ENCODE measurements around the gene BTRC. TPM values are rescaled to one million over a fixed set of nuclear protein-coding genes. Genes with fewer than 3 reads are reported as not detected.

Gene BTRC
- total and polyA plus RNA-seq, 2 experiments from 2014 or later, result 8.4 to 11.4 TPM

GRCh38 chr10:101354328-101355071, 535 bp downstream of the BTRC start:
- Histone ChIP-seq H3K27me3 (replicated peaks; ENCODE audit: insufficient read depth) (no peaks in the 10 kb centered on the region; the same call in 1 of the 2 replicates), H4K20me1 (ENCODE audit: insufficient read depth) (0 out of 2 replicates have a peak, but pooled peaks cover 6% of the 10 kb centered on the region), H3K4me2 (ENCODE audit: unreplicated experiment) (peak overlapping the region; percentile 90), H3K9me3 (ENCODE audit: low read depth) (no peaks in the 10 kb centered on the region), H3K9me2 (ENCODE audit: insufficient read depth) (no peaks in the 10 kb centered on the region), H3K27ac (peak overlapping the region; percentile 79), H3K9ac (peak overlapping the region; percentile 92), H3K79me2 (ENCODE audit: insufficient read depth) (peaks cover 52% of the 10 kb centered on the region), H2AFZ (peak overlapping the region; percentile 93), H3F3A (ENCODE audit: insufficient read depth) (peaks cover 11% of the 10 kb centered on the region; the same call in 1 of the 2 replicates), H3K4me3 (peak overlapping the region; percentile 86), H3K36me3 (ENCODE audit: low read depth) (no peaks in the 10 kb centered on the region), H3K4me1 (ENCODE audit: insufficient read depth) (peaks cover 15% of the 10 kb centered on the region; the same call in 1 of the 2 replicates)
- in situ Hi-C loops (cut with MboI), result no loop called here
- peak; percentile 77 for DNase-seq
- no peak for TF ChIP-seq EZH2phosphoT487 (IDR thresholded peaks at IDR 0.05; ENCODE audit: insufficient read depth, low read depth)
- 2 to 3% methylated on average over 16 to 29 of the region's 29 CpGs for WGBS, 2 experiments (ENCODE audit: low coverage in 1 of 2, low lambda C conversion rate in 2 of 2, missing lambda C conversion rate in 2 of 2)

- peak overlapping the region; percentile 86 for H3K4me3 ChIP-seq
- 57 to 60% methylated on average over 6 of the region's 6 CpGs for whole genome bisulfite sequencing, 2 experiments (ENCODE audit: low coverage in 1 of 2, low lambda C conversion rate in 2 of 2, missing lambda C conversion rate in 2 of 2)
- H2AFZ ChIP-seq, result peak overlapping the region; percentile 93
Observed at GRCh38 chr10:101355072-101355706, 1.2 kb downstream of the BTRC start.

GRCh38 chr10:101356132-101356531, 2.2 kb downstream of the BTRC start:
- peaks cover 11% of the 10 kb centered on the region; the same call in 1 of the 2 replicates for H3F3A ChIP-seq (ENCODE audit: insufficient read depth)
- WGBS, 2 experiments (ENCODE audit: low coverage in 1 of 2, low lambda C conversion rate in 2 of 2, missing lambda C conversion rate in 2 of 2), result 95 to 99% methylated on average over 5 of the region's 5 CpGs
- 0 out of 2 replicates have a peak, but pooled peaks cover 6% of the 10 kb centered on the region for H4K20me1 ChIP-seq (ENCODE audit: insufficient read depth)
- no peak overlapping the region for H3K4me3 ChIP-seq
- H3K36me3 ChIP-seq (ENCODE audit: low read depth), result no peaks in the 10 kb centered on the region
- no peak for DNase-seq
- no peak overlapping the region for H3K27ac ChIP-seq
- in situ Hi-C loops (cut with MboI), result no loop called here
- H2AFZ ChIP-seq, result no peak overlapping the region
- TF ChIP-seq EZH2 (IDR thresholded peaks at IDR 0.05; ENCODE audit: insufficient read depth, poor library complexity, severe bottlenecking), result no peak
- no peak for TF ChIP-seq EZH2phosphoT487 (IDR thresholded peaks at IDR 0.05; ENCODE audit: insufficient read depth, low read depth)
- peaks cover 68% of the 10 kb centered on the region for H3K79me2 ChIP-seq (ENCODE audit: insufficient read depth)
- no peak overlapping the region for H3K9ac ChIP-seq
- peaks cover 15% of the 10 kb centered on the region; the same call in 1 of the 2 replicates for H3K4me1 ChIP-seq (ENCODE audit: insufficient read depth)
- no peaks in the 10 kb centered on the region for H3K27me3 ChIP-seq (replicated peaks; ENCODE audit: insufficient read depth)
- H3K9me3 ChIP-seq (ENCODE audit: low read depth), result no peaks in the 10 kb centered on the region
- H3K4me2 ChIP-seq (ENCODE audit: unreplicated experiment), result no peak overlapping the region
- no peaks in the 10 kb centered on the region for H3K9me2 ChIP-seq (ENCODE audit: insufficient read depth)

More at GRCh38 chr10:101355072-101355706, 1.2 kb downstream of the BTRC start:
- H3K4me1 ChIP-seq (ENCODE audit: insufficient read depth), result peaks cover 15% of the 10 kb centered on the region; the same call in 1 of the 2 replicates
- TF ChIP-seq EZH2phosphoT487 (IDR thresholded peaks at IDR 0.05; ENCODE audit: insufficient read depth, low read depth) (no peak), EZH2 (IDR thresholded peaks at IDR 0.05; ENCODE audit: insufficient read depth, poor library complexity, severe bottlenecking) (no peak)
- peak overlapping the region; percentile 90 for H3K4me2 ChIP-seq (ENCODE audit: unreplicated experiment)
- H3K27ac ChIP-seq, result peak overlapping the region; percentile 79
- in situ Hi-C loops (cut with MboI), result no loop called here
- no peaks in the 10 kb centered on the region for H3K9me2 ChIP-seq (ENCODE audit: insufficient read depth)
- no peaks in the 10 kb centered on the region; the same call in 1 of the 2 replicates for H3K27me3 ChIP-seq (replicated peaks; ENCODE audit: insufficient read depth)
- no peaks in the 10 kb centered on the region for H3K9me3 ChIP-seq (ENCODE audit: low read depth)
- DNase-seq, result peak; percentile 20
- peaks cover 59% of the 10 kb centered on the region for H3K79me2 ChIP-seq (ENCODE audit: insufficient read depth)
- H4K20me1 ChIP-seq (ENCODE audit: insufficient read depth), result 0 out of 2 replicates have a peak, but pooled peaks cover 6% of the 10 kb centered on the region
- peaks cover 11% of the 10 kb centered on the region; the same call in 1 of the 2 replicates for H3F3A ChIP-seq (ENCODE audit: insufficient read depth)
- H3K9ac ChIP-seq, result peak overlapping the region; percentile 92
- no peaks in the 10 kb centered on the region for H3K36me3 ChIP-seq (ENCODE audit: low read depth)

- no peak for TF ChIP-seq EZH2 (IDR thresholded peaks at IDR 0.05; ENCODE audit: insufficient read depth, poor library complexity, severe bottlenecking)
- no peak for TF ChIP-seq EZH2phosphoT487 (IDR thresholded peaks at IDR 0.05; ENCODE audit: insufficient read depth, low read depth)
- H2AFZ ChIP-seq, result no peak overlapping the region
- WGBS, 2 experiments (ENCODE audit: low coverage in 1 of 2, low lambda C conversion rate in 2 of 2, missing lambda C conversion rate in 2 of 2), result 84 to 89% methylated on average over 4 of the region's 4 CpGs
- H3K79me2 ChIP-seq (ENCODE audit: insufficient read depth), result peaks cover 86% of the 10 kb centered on the region
- peaks cover 15% of the 10 kb centered on the region; the same call in 1 of the 2 replicates for H3K4me1 ChIP-seq (ENCODE audit: insufficient read depth)
- peaks cover 12% of the 10 kb centered on the region for H4K20me1 ChIP-seq (ENCODE audit: insufficient read depth)
- H3K4me3 ChIP-seq, result no peak overlapping the region
- no peak overlapping the region for H3K27ac ChIP-seq
- H3K9ac ChIP-seq, result no peak overlapping the region
- H3F3A ChIP-seq (ENCODE audit: insufficient read depth), result peaks cover 11% of the 10 kb centered on the region; the same call in 1 of the 2 replicates
- in situ Hi-C loops (cut with MboI), result no loop called here
- no peak for DNase-seq
- no peaks in the 10 kb centered on the region for H3K27me3 ChIP-seq (replicated peaks; ENCODE audit: insufficient read depth)
- no peaks in the 10 kb centered on the region for H3K36me3 ChIP-seq (ENCODE audit: low read depth)
- H3K9me3 ChIP-seq (ENCODE audit: low read depth), result no peaks in the 10 kb centered on the region
- no peaks in the 10 kb centered on the region for H3K9me2 ChIP-seq (ENCODE audit: insufficient read depth)
- H3K4me2 ChIP-seq (ENCODE audit: unreplicated experiment), result no peak overlapping the region
Observed at GRCh38 chr10:101357958-101358357, 4.0 kb downstream of the BTRC start.
